NK-92 (cell line): Measurements from ENCODE around the gene DMRTC2.
"Not testable (repeated sequence)": the region's sequence is repeated elsewhere in the genome, so short reads cannot be mapped to it uniquely, and the experiment has no call there.

Experiments
- DNase-seq: peaks from one replicate; lab custom pipeline; 2025; ENCODE audit not compliant: unreplicated experiment; lab: John Stamatoyannopoulos, UW

Gene DMRTC2

DNA sequence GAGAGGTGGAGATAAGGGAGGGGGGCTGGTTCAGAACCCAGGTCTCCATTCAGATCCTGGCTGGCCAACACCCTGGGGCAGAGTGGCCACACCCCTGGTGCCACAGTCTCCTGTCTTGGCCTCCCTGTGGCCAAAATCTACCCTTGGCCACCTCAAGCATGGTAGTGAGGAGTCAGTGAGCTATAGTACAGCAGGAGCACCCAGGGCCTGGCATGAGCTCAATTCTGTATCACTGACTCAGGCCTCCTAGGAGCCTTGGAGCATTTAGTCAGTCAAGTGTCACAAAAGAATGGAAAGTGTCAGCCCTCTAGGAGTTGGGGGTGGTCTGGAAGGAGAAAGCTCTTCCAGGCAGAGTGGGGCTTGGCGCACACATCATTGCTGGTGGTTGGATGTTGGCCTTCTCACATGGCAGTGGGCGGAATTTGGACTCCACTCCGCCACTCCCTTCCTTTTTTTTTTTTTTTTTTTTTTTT lies 25.6 kb downstream of the DMRTC2 start:
- DNase-seq: no peak

GRCh38 chr19:41871573-41872383 lies 26.9 kb downstream of the DMRTC2 start:
- no peak for DNase-seq

DNA sequence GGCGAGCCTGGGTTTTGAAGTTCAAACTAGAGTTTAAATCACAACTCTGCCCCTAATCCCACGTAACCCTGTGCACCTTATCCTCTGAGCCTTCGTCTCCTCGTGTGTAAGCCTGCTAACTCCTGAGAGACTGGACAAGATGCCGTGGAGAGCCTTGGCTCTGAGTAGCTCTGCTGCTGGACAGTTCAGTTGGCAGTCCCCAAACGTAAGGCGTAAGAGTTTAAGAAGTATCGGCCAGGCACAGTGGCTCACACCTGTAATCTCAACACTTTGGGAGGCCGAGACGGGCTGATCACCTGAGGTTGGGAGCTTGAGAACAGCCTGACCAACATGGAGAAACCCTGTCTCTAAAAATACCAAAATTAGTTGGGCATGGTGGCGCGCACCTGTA lies 27.5 kb downstream of the DMRTC2 start:
- DNase-seq: no peak

DNA sequence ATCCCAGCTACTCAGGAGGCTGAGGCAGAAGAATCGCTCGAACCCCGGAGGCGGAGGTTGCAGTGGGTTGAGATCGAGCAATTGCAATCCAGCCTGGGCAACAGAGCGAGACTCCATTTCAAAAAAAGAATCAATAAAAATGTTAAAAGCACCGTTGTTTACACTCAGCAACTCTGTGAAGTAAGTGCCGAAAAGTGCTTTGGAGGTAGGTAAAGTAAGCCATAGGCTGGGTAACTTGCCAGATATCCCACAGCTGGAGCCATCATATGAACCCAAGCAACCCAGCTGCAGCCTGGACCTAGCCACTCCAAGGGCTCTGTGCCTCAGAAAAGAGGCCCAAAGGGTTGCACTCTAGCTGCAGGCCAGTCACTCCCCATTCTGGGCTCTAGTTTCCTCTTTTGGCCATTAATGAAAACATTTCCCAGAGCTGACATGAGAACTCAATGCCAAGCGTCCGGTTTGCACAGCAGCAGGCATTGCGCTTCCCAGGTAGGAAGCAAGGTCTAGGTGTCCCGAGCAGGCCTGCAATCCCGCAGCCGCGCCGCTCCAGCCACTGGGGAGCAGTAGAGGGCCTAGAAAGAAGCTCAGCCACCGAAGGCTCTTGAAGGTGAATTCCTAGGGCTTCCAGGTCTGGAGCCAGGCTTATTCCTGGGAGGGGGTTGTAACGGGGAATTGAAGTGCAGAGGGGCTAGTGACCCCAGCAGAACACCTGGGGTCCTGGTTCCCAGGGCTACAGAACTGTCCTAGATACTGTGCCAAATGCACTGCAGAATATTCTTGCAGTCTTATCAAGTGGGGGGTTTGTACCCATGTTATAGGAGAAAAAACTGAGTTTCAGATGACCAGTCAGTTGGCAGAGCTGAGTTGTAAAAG lies 28.2 kb downstream of the DMRTC2 start:
- DNase-seq: no peak

GRCh38 chr19:41875973-41876372 lies 31.1 kb downstream of the DMRTC2 start:
- not testable (repeated sequence) for DNase-seq

DNA sequence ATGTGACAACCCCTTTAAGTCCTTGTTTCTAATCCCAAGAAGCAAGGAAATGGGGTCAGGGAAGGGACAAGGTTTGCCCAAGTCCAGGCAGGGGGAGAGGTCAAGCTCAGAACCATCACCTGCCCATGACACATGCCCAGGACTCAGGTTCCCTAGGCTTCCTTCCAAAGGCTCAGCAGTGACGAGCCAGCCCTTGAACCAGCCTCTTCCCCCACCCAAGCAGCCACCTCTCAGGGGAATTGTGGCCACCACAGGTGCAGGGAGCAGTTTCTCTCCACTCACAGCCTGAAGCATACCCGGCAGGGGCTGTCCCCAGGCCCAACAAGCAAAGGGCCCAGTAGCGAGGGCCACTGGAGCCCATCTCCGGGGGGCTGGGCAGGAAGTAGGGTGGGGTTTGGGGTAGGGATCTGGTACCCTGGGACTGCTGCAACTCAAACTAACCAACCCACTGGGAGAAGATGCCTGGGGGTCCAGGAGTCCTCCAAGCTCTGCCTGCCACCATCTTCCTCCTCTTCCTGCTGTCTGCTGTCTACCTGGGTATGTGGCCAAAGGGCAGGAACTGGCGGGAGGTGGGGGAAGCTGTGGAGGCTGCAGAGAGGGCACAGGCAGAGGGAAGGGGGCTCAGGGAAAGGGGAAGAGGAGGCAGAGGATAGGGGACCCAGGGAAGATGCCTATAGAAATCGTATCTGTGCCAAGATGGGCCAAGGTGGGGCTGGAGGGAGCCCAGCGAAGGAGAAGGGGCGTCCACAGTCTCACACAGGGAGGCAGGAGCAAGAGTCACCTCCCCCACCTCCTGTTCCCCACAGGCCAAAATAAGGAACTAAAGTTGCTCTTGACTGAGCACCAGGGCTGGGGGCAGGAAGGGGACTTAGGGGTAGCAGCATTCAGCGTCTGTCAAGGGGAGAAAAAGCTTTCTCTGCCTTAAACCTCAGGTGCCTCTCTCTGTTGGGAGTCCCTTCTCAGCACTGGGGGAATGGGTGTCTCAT lies 32.3 kb downstream of the DMRTC2 start, which contains the start of gene CD79A:
CD79A (plus strand) TSS at position 433 of the 986 bp plus-strand sequence; CDS start at position 459, 26 bp downstream.
- DNase-seq: no peak

GRCh38 chr19:41877916-41878905 lies 33.4 kb downstream of the DMRTC2 start:
- DNase-seq: no peak

DNA sequence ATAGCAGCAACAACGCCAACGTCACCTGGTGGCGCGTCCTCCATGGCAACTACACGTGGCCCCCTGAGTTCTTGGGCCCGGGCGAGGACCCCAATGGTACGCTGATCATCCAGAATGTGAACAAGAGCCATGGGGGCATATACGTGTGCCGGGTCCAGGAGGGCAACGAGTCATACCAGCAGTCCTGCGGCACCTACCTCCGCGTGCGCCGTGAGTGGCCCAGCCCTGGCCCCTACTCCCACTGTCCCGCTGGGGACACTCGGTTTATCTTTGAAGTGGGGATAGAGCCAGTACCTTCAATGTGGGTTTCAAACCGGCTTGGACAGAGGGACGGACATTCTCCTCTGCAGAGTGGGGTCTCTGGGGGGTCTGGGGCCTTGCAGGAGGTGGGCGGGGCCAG lies 34.2 kb downstream of the DMRTC2 start:
- DNase-seq: no peak

DNA sequence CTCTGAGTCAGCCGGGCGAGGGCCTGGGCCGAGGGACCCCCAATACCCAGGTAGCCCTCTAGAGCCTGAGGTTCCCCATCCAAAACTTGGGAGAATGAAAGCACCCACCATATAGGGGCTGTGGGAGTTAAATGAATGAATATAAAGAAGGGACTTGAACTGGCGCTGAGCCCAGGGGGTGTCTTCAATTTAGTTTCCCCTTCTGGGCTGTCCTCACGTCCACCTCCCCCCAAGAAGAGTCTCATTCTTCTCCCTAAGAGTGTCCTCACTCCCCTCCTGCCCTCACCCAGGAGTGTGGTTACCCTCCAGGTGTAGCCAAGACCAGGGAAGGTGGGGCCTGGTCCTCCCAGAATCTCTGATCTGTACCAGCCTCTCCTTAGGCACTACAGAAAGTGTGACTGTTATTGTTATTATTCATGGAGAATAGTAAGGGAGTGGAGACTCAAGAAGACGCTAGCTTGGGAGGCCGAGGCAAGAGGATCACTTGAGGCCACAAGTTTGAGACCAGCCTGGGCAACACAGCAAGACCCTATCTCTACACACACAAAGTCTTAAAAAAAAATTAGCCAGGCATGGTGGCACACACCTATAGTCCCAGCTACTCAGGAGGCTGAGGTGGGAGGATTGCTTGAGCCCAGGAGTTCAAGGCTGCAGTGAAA lies 35.0 kb downstream of the DMRTC2 start:
- no peak for DNase-seq

GRCh38 chr19:41880329-41880708 lies 35.5 kb downstream of the DMRTC2 start:
- DNase-seq: no peak

DNA sequence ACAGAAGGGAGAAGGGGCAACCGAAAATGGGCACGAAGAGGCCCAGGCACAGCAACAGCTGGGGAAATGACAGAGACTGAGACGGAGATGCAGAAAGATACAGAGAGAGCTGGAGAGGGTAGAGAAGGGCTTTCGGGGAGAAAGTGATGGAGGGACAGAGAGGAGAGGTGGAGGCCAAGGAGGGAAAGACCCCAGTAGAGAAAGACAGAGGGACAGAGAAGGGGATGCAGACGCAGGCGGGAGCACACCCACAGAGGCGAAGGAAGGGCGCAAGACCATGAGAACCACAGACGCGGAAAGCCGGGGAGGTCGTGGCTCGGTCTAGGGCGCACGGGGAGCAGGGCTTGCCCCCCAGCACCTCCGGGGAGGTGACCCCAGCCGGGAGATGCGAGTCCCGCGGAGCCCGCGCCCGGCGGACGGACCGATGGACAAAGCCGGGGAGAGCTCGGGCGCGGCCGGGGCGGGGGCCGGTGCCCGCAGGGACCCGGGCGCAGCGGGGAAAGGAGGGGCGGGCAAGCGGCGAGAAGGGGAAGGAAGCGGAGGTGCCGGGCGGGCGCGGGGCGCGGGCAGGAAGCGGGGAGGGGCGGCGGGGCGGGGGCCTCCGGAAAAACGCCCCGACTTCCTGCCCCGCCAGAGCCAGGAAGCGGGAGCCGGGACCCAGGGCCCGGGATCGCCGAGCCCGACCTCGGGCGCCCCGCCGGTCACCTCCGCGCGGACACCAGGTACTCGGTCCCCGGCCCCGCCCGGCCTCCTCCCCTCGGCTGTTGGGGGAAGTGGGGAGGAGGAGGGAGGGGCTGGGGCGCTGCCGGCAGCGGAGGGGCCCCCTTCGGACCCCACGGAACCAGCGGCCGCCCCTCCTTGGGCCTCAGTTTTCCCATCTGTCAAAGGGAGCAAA lies 38.0 kb downstream of the DMRTC2 start, which contains the start of gene ARHGEF1:
ARHGEF1 (plus strand) TSS at position 617 of the 895 bp plus-strand sequence. CDS start 4,899 bp downstream, outside the sequence.
- no peak for DNase-seq

GRCh38 chr19:41883463-41883820 lies 38.6 kb downstream of the DMRTC2 start:
- DNase-seq: no peak

DNA sequence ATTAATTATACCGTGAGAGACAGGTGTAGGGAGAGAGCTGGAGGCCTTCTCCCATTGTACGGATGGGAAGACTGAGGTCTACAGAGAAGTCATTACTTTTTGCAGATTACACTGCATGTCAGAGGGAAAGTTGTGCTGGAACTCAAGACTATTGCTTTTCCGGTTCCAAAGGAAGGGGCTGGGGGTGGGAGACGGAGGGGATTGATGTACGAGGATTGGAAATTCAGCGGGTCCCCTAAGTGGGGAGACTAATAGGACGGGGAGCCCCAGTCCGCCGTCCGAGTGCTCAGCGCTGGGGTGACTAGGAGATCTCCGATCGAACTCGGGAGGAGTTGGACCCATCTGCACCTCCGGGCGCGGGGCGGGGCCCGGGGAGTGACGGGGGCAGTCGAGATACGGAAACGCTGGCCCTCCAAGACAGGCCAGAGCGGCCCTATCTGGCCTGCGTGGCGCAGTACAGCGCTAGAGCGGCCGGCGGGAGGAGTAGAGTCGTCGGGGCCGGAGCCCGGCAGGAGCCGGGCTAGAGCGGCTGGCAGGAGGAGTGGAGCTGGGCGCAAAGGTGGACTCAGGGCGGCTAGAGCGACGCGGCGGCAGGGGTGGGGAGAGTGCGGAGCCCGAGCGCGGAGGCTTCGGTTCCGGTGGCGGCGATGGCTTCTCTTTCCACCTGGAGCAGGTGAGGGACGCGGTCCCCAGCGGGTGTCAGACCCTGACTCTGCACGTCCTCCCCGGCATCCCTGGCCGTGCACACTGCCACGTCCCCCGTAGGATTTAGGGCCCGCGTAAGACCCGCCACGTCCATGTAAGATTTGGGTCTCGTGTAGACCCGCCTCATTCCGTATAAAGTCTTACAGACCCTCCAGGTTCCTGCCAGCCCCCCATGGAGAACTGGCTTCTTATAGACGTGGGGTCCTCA lies 39.2 kb downstream of the DMRTC2 start:
- DNase-seq: no peak

- DNase-seq: no peak
Measured at GRCh38 chr19:41886761-41887710, 42.2 kb downstream of the DMRTC2 start.

DNA sequence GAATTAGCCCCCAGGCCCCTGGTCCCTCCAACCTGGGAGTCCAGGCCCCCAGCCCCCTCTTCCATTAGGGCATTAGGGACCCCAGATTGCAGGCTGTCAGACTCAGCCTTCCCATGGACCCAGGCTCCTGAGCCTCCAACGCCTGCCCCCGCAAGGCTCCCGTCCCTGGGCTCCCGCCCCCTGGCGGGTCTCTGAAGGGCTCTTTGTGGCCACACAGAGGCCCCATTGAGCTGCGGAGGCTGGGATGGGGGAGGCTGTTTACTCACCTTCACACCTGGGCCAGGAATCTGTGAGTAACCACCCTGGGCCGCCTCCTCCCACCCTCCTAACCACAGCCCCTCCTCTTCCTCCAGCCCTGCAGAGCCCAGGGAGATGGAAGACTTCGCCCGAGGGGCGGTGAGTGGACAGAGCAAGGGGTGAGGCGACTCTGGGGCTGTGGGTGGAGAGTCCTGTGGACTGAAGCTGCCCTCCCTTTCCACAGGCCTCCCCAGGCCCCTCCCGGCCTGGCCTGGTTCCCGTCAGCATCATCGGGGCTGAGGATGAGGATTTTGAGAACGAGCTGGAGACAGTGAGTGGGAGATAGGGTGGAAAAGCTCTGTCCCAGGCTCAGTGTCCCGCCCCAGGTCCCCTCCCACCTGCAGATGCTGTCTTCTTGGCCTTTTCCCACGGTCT lies 43.0 kb downstream of the DMRTC2 start:
- no peak for DNase-seq
